Measurements from ENCODE around the gene ROPN1.
A peak's percentile ranks its signal among the peaks of the same experiment; 100 is the strongest.
"Not testable (repeated sequence)": the region's sequence is repeated elsewhere in the genome, so short reads cannot be mapped to it uniquely, and the experiment has no call there.

The ROPN1 gene

GRCh38 chr3:123993818-123994217 lies 1.9 kb upstream of the ROPN1 start:
- no peak for DNase-seq (ENCODE audit: low read depth)

GRCh38 chr3:123986427-123986826 lies 5.5 kb downstream of the ROPN1 start:
- DNase-seq (ENCODE audit: low read depth) = no peak

GRCh38 chr3:123984957-123985356 lies 7.0 kb downstream of the ROPN1 start:
- no peak for DNase-seq (ENCODE audit: low read depth)

GRCh38 chr3:123984350-123984749 lies 7.6 kb downstream of the ROPN1 start:
- DNase-seq (ENCODE audit: low read depth) = no peak

GRCh38 chr3:123981317-123981716 lies 10.6 kb downstream of the ROPN1 start:
- not testable (repeated sequence) for DNase-seq (ENCODE audit: low read depth)

GRCh38 chr3:123980539-123980938 lies 11.4 kb downstream of the ROPN1 start:
- DNase-seq (ENCODE audit: low read depth) = no peak

GRCh38 chr3:123979525-123980501 lies 12.1 kb downstream of the ROPN1 start:
- not testable (repeated sequence) for DNase-seq (ENCODE audit: low read depth)

GRCh38 chr3:123976904-123977303 lies 15.0 kb downstream of the ROPN1 start:
- not testable (repeated sequence) for DNase-seq (ENCODE audit: low read depth)

- not testable (repeated sequence) for DNase-seq (ENCODE audit: low read depth)
Measured at GRCh38 chr3:123976181-123976898, 15.6 kb downstream of the ROPN1 start.

GRCh38 chr3:123975030-123975429 lies 16.9 kb downstream of the ROPN1 start:
- not testable (repeated sequence) for DNase-seq (ENCODE audit: low read depth)

- no peak for DNase-seq (ENCODE audit: low read depth)
Measured at GRCh38 chr3:123971406-123971805, 20.5 kb downstream of the ROPN1 start.

- not testable (repeated sequence) for DNase-seq (ENCODE audit: low read depth)
Measured at GRCh38 chr3:123967260-123967659, 24.7 kb downstream of the ROPN1 start.

- not testable (repeated sequence) for DNase-seq (ENCODE audit: low read depth)
Measured at GRCh38 chr3:123966799-123967198, 25.1 kb downstream of the ROPN1 start.

- not testable (repeated sequence) for DNase-seq (ENCODE audit: low read depth)
Measured at GRCh38 chr3:123964793-123965192, 27.1 kb downstream of the ROPN1 start.

- DNase-seq (ENCODE audit: low read depth) = no peak
Measured at GRCh38 chr3:123961508-123961856, 30.4 kb downstream of the ROPN1 start.

GRCh38 chr3:123960781-123961507 lies 31.0 kb downstream of the ROPN1 start, which contains the start of gene CCDC14:
Gene CCDC14 (minus strand): TSS chr3:123961229. CDS start chr3:123961173, 56 bp downstream.
- peak; percentile 46 for DNase-seq (ENCODE audit: low read depth)

GRCh38 chr3:123953735-123954134 lies 38.2 kb downstream of the ROPN1 start:
- DNase-seq (ENCODE audit: low read depth) = no peak

GRCh38 chr3:123952844-123953520 lies 38.9 kb downstream of the ROPN1 start:
- DNase-seq (ENCODE audit: low read depth) = no peak

- DNase-seq (ENCODE audit: low read depth) = no peak
Measured at GRCh38 chr3:123951522-123952447, 40.1 kb downstream of the ROPN1 start.

GRCh38 chr3:123949641-123950040 lies 42.3 kb downstream of the ROPN1 start:
- DNase-seq (ENCODE audit: low read depth) = no peak

All from stimulated activated CD8-positive, alpha-beta memory T cell treated with anti-CD3 and anti-CD28 coated beads, Interleukin-15, amount 100 ng/mL, for 1 hour (primary cell).